H9 (cell line): ENCODE data around the gene GNA15. TPM values are rescaled to one million over a fixed set of nuclear protein-coding genes. Genes with fewer than 3 reads are reported as not detected.

Source experiments
- DNase-seq: peaks from one replicate; pipeline ENCODE4 v3.0.0-alpha.2; 2017
- H2AFZ ChIP-seq: one replicate; pipeline ENCODE4 v1.6.1; 2013; ENCODE audit warnings: mild to moderate bottlenecking, low read length, control low read depth, moderate library complexity
- H2AK5ac ChIP-seq: 2 replicates; pipeline ENCODE4 v1.6.1; 2013; ENCODE audit warnings: low read length, control low read depth, mixed read lengths; ENCODE audit not compliant: insufficient read length
- H2BK120ac ChIP-seq: one replicate; pipeline ENCODE4 v1.6.1; 2013; ENCODE audit warnings: low read depth, mild to moderate bottlenecking, low read length, control low read depth, inconsistent platforms; ENCODE audit not compliant: poor library complexity, severe bottlenecking
- H2BK12ac ChIP-seq: 2 replicates; pipeline ENCODE4 v1.6.1; 2013; ENCODE audit warnings: low read length, control low read depth, mixed read lengths, low read depth; ENCODE audit not compliant: insufficient read length
- H2BK15ac ChIP-seq: 2 replicates; pipeline ENCODE4 v1.6.1; 2013; ENCODE audit warnings: low read depth, low read length, control low read depth
- H2BK20ac ChIP-seq: one replicate; pipeline ENCODE4 v1.6.1; 2013; ENCODE audit warnings: low read depth, mild to moderate bottlenecking, low read length, control low read depth, inconsistent platforms; ENCODE audit not compliant: poor library complexity, severe bottlenecking
- H2BK5ac ChIP-seq: 2 replicates; pipeline ENCODE4 v1.6.1; 2013; ENCODE audit warnings: low read length, control low read depth, mixed read lengths; ENCODE audit not compliant: insufficient read length
- H3K14ac ChIP-seq: 2 replicates; pipeline ENCODE4 v1.6.1; 2013; ENCODE audit warnings: low read length, control low read depth; ENCODE audit not compliant: insufficient read depth
- H3K18ac ChIP-seq: 2 replicates; pipeline ENCODE4 v1.6.1; 2013; ENCODE audit warnings: low read depth, mild to moderate bottlenecking, mixed read lengths, low read length, control low read depth; ENCODE audit not compliant: insufficient read length
- H3K23ac ChIP-seq: 2 replicates; pipeline ENCODE4 v1.6.1; 2013; ENCODE audit warnings: low read length, control low read depth, mixed read lengths, low read depth; ENCODE audit not compliant: insufficient read length
- H3K23me2 ChIP-seq: 2 replicates; pipeline ENCODE4 v1.6.1; 2013; ENCODE audit warnings: low read depth, mild to moderate bottlenecking, mixed read lengths, low read length, control low read depth; ENCODE audit not compliant: insufficient read length, poor library complexity, severe bottlenecking
- H3K27ac ChIP-seq: 2 replicates; pipeline ENCODE4 v1.5.1; 2013; ENCODE audit warnings: low read length, control low read depth, mixed read lengths, low read depth; ENCODE audit not compliant: insufficient read length
- H3K27me3 ChIP-seq: 2 replicates; pipeline ENCODE4 v1.6.1; 2013; ENCODE audit warnings: low read length, control low read depth, inconsistent platforms; ENCODE audit not compliant: insufficient read depth
- H3K4ac ChIP-seq: 2 replicates; pipeline ENCODE4 v1.6.1; 2013; ENCODE audit warnings: low read depth, mild to moderate bottlenecking, control low read depth, inconsistent platforms, low read length, moderate library complexity
- H3K4me1 ChIP-seq: 2 replicates; pipeline ENCODE4 v1.6.1; 2013; ENCODE audit warnings: low read length, control low read depth, inconsistent platforms; ENCODE audit not compliant: insufficient read depth
- H3K4me2 ChIP-seq: 2 replicates; pipeline ENCODE4 v1.6.1; 2013; ENCODE audit warnings: low read length, control low read depth, mixed read lengths; ENCODE audit not compliant: insufficient read length, insufficient read depth
- H3K56ac ChIP-seq: 2 replicates; pipeline ENCODE4 v1.6.1; 2013; ENCODE audit warnings: low read depth, mild to moderate bottlenecking, mixed read lengths, low read length, control low read depth; ENCODE audit not compliant: insufficient read length
- H3K79me1 ChIP-seq: 2 replicates; pipeline ENCODE4 v1.6.1; 2013; ENCODE audit warnings: low read depth, mild to moderate bottlenecking, moderate library complexity, low read length, control low read depth, inconsistent platforms; ENCODE audit not compliant: insufficient read depth, poor library complexity, severe bottlenecking
- H3K79me2 ChIP-seq: 2 replicates; pipeline ENCODE4 v1.6.1; 2013; ENCODE audit warnings: low read length, control low read depth, inconsistent platforms; ENCODE audit not compliant: insufficient read depth
- H3K9ac ChIP-seq: 2 replicates; pipeline ENCODE4 v1.6.1; 2013; ENCODE audit warnings: low read length, control low read depth, mixed read lengths; ENCODE audit not compliant: insufficient read length; ENCODE audit errors: extremely low read depth
- H3K9me3 ChIP-seq: one replicate; pipeline ENCODE4 v1.6.1; 2013; ENCODE audit warnings: low read depth, low read length, inconsistent platforms; ENCODE audit not compliant: control insufficient read depth
- H3T11ph ChIP-seq: one replicate; pipeline ENCODE4 v1.6.1; 2013; ENCODE audit warnings: mild to moderate bottlenecking, low read length, control low read depth, inconsistent platforms
- H4K20me1 ChIP-seq: one replicate; pipeline ENCODE4 v1.6.1; 2013; ENCODE audit not compliant: control insufficient read depth, insufficient read length, insufficient read depth
- H4K5ac ChIP-seq: 2 replicates; pipeline ENCODE4 v1.6.1; 2013; ENCODE audit warnings: low read depth, mild to moderate bottlenecking, mixed read lengths, low read length, control low read depth; ENCODE audit not compliant: insufficient read length
- H4K8ac ChIP-seq: replicated peaks from 2 replicates; pipeline ENCODE4 v1.6.1; 2013; ENCODE audit warnings: low read length, control low read depth, mixed read lengths, low read depth; ENCODE audit not compliant: insufficient read length
- H4K91ac ChIP-seq: 2 replicates; pipeline ENCODE4 v1.6.1; 2013; ENCODE audit warnings: low read depth, mild to moderate bottlenecking, moderate library complexity, mixed read lengths, low read length, control low read depth; ENCODE audit not compliant: insufficient read length
- H3K27ac Mint-ChIP-seq, 3 experiments: 2 replicates in 2 of 3; 3 replicates in 1 of 3; pipeline ENCODE4 v1.8.0; 2020 to 2021; ENCODE audit warnings: mixed read lengths in 3 of 3, mild to moderate bottlenecking in 1 of 3, moderate library complexity in 1 of 3
- H3K27me3 Mint-ChIP-seq: 2 replicates; pipeline ENCODE4 v1.8.0; 2021; ENCODE audit warnings: low read depth, mild to moderate bottlenecking, moderate library complexity, mixed read lengths
- H3K36me3 Mint-ChIP-seq, 3 experiments: 2 replicates in 2 of 3; 3 replicates in 1 of 3; pipeline ENCODE4 v1.8.0; 2020 to 2021; ENCODE audit warnings: low read depth in 3 of 3, mixed read lengths in 3 of 3; ENCODE audit not compliant: insufficient read depth in 1 of 3
- H3K4me1 Mint-ChIP-seq, 2 experiments: 2 replicates each; pipeline ENCODE4 v1.8.0; 2020; ENCODE audit warnings: mixed read lengths in 2 of 2
- H3K4me3 Mint-ChIP-seq, 2 experiments: 2 replicates in 1 of 2; 3 replicates in 1 of 2; pipeline ENCODE4 v1.8.0; 2020 to 2021; ENCODE audit warnings: mild to moderate bottlenecking in 2 of 2, mixed read lengths in 2 of 2, moderate library complexity in 1 of 2
- H3K9me3 Mint-ChIP-seq, 2 experiments: 2 replicates in 1 of 2; 3 replicates in 1 of 2; pipeline ENCODE4 v1.8.0; 2020; ENCODE audit warnings: mild to moderate bottlenecking in 2 of 2, mixed read lengths in 2 of 2, moderate library complexity in 1 of 2
- CTCF ChIP-seq: fragments of 200-600 bp; sonication (generic); conservative IDR thresholded peaks from 3 replicates; pipeline ENCODE4 v1.8.0; 2021; ENCODE audit warnings: antibody characterized with exemption, mild to moderate bottlenecking
- WGBS: extraction: QIAGEN DNeasy Blood & Tissue Kit; methylation state at CpG from one replicate; pipeline ENCODE4 v1.1.7; 2013; ENCODE audit warnings: missing lambda C conversion rate, low lambda C conversion rate, mixed read lengths; ENCODE audit not compliant: insufficient read length; ENCODE audit errors: extremely low coverage; 5-methylcytosine and 5-hydroxymethylcytosine counted together
- total RNA-seq: library from RNA; stranded (reverse); gene quantifications from 2 replicates; pipeline ENCODE4 v1.2.1, GENCODE V29; 2021

Gene GNA15
- total RNA-seq, 1 experiment from 2014 or later: not detected

- H3K36me3 Mint-ChIP-seq: peaks cover 0 to 4% (median 0%) of the 10 kb centered on the region in 3 experiments; a peak in 2 of 7 replicates
- no peak overlapping the region for H4K91ac ChIP-seq
- H3K4me2 ChIP-seq: no peak overlapping the region
- peaks cover under 1 to 4% of the 10 kb centered on the region in 2 experiments; a peak in 2 of 4 replicates for H3K4me1 Mint-ChIP-seq
- no peak overlapping the region for H3K56ac ChIP-seq
- H2BK5ac ChIP-seq: no peak overlapping the region
- H2BK120ac ChIP-seq: no peak overlapping the region
- no peak overlapping the region for H2AK5ac ChIP-seq
- H3K9me3 ChIP-seq: no peaks in the 10 kb centered on the region
- no peak for DNase-seq
- no peaks in the 10 kb centered on the region for H3K27me3 Mint-ChIP-seq
- no peak overlapping the region for H3K27ac ChIP-seq
- H3K4ac ChIP-seq: no peak overlapping the region
- H3K4me1 ChIP-seq: no peaks in the 10 kb centered on the region; the same call in 1 of the 2 replicates
- no peak overlapping the region for H4K8ac ChIP-seq
- H3K27ac Mint-ChIP-seq: peak overlapping the region in 1 of 3 experiments; percentile 60; a peak in 1 of 7 replicates
- H3K23me2 ChIP-seq: no peaks in the 10 kb centered on the region
- H2BK12ac ChIP-seq: no peak overlapping the region
- no peak overlapping the region for H4K5ac ChIP-seq
- peaks cover 2% of the 10 kb centered on the region for H4K20me1 ChIP-seq
- no peak overlapping the region for H3K23ac ChIP-seq
- H3K4me3 Mint-ChIP-seq: no peak overlapping the region
- WGBS: no CpG with 5 or more reads among the region's 22 CpGs
- H3K14ac ChIP-seq: no peak overlapping the region
- no peak overlapping the region for H2BK15ac ChIP-seq
- no peaks in the 10 kb centered on the region for H3K79me2 ChIP-seq
- no peak overlapping the region for H3T11ph ChIP-seq
- no peak overlapping the region for H2BK20ac ChIP-seq
- no peaks in the 10 kb centered on the region for H3K9me3 Mint-ChIP-seq
- no peaks in the 10 kb centered on the region for H3K79me1 ChIP-seq
- no peak overlapping the region for H2AFZ ChIP-seq
- H3K18ac ChIP-seq: no peak overlapping the region
- H3K9ac ChIP-seq: no peak overlapping the region
- no peaks in the 10 kb centered on the region for H3K27me3 ChIP-seq
- no peak for TF ChIP-seq CTCF
These were observed 14.4 kb upstream of the GNA15 start for GRCh38 chr19:3121396-3121795.
